K562 (cell line): ENCODE data around the gene AMFR. TPM values are rescaled to one million over a fixed set of nuclear protein-coding genes. Genes with fewer than 3 reads are reported as not detected.

Experiments
- ATAC-seq: fragments of 200-7000 bp; cut with Tn5 transposase; 3 replicates; pipeline ENCODE4 v1.9.1; 2020; ENCODE audit warnings: moderate library complexity
- BruUV-seq: library from RNA; stranded (reverse); fragments of 400-500 nt; replicated peaks from 2 replicates; lab custom pipeline; 2021; lab: Mats Ljungman, UMichigan
- CTCF ChIA-PET: fragments of 300-600 bp; formaldehyde crosslinking; extraction: SDS; loops from one replicate; lab custom pipeline; 2021; ENCODE audit warnings: low intra/inter-chr PET ratio; lab: Yijun Ruan, JAX
- POLR2A ChIA-PET: fragments of 300-600, 350-650 bp; sonication (Branson Sonifier 250); formaldehyde crosslinking; extraction: SDS; loops from one replicate; lab custom pipeline; 2021; ENCODE audit warnings: antibody characterized with exemption, inconsistent platforms; lab: Yijun Ruan, JAX
- DNase-seq, 4 experiments: peaks; one replicate each; pipeline versions ENCODE4 v3.0.0 to v3.0.0-alpha.2; 2011 to 2018; ENCODE audit warnings: low spot score in 3 of 4, mixed read lengths in 3 of 4; ENCODE audit errors: extremely low read depth in 1 of 4
- FAIRE-seq: peaks from 2 replicates; lab custom pipeline; 2011; peaks lifted over from hg19 to GRCh38; lab: Jason Lieb, UNC
- H2AFZ ChIP-seq: 2 replicates; pipeline ENCODE4 v1.6.0; 2011; ENCODE audit warnings: low read depth, low read length, control low read depth, inconsistent platforms
- H3K27ac ChIP-seq: fragments of 200-600 bp; 3 replicates; pipeline ENCODE4 v1.8.0; 2011; ENCODE audit warnings: low read depth, mild to moderate bottlenecking, control low read depth, inconsistent platforms, low read length, moderate library complexity, mixed read lengths; ENCODE audit errors: extremely low read depth
- H3K27me3 ChIP-seq, 2 experiments: fragments of 300-600 bp in 1 of 2; 2 replicates in 1 of 2; 3 replicates in 1 of 2; pipeline versions ENCODE4 v1.6.0 to v1.8.0; 2011; ENCODE audit warnings: inconsistent platforms in 2 of 2, low read length in 2 of 2, mild to moderate bottlenecking in 1 of 2, mixed read lengths in 1 of 2, moderate library complexity in 1 of 2; ENCODE audit not compliant: control insufficient read depth in 2 of 2, insufficient read depth in 2 of 2
- H3K36me3 ChIP-seq: fragments of 300-600 bp; 3 replicates; pipeline ENCODE4 v1.8.0; 2011; ENCODE audit warnings: mild to moderate bottlenecking, low read length, inconsistent platforms; ENCODE audit not compliant: control insufficient read depth, insufficient read depth
- H3K4me1 ChIP-seq, 2 experiments: fragments of 200-600 bp in 1 of 2; replicated peaks in 1 of 2; 2 replicates in 1 of 2; 3 replicates in 1 of 2; pipeline versions ENCODE4 v1.5.1 to v1.8.0; 2011; ENCODE audit warnings: inconsistent platforms in 2 of 2, low read length in 2 of 2, mild to moderate bottlenecking in 1 of 2, mixed read lengths in 1 of 2, moderate library complexity in 1 of 2; ENCODE audit not compliant: control insufficient read depth in 2 of 2, insufficient read depth in 2 of 2
- H3K4me2 ChIP-seq: 2 replicates; pipeline ENCODE4 v1.6.1; 2011; ENCODE audit warnings: low read length, control low read depth, inconsistent platforms, mixed read lengths; ENCODE audit not compliant: insufficient read depth
- H3K4me3 ChIP-seq: fragments of 200-600 bp; sonication (generic), shearing (Covaris generic); 2 replicates; pipeline ENCODE4 v1.5.1; 2016; ENCODE audit warnings: control low read depth, inconsistent platforms
- H3K79me2 ChIP-seq: fragments of 200-600 bp; 3 replicates; pipeline ENCODE4 v1.8.0; 2011; ENCODE audit warnings: low read length, inconsistent platforms; ENCODE audit not compliant: control insufficient read depth, insufficient read depth
- H3K9ac ChIP-seq, 2 experiments: 2 replicates each; pipeline versions ENCODE4 v1.6.0 to v1.6.1; 2011; ENCODE audit warnings: low read depth in 2 of 2, low read length in 2 of 2, control low read depth in 1 of 2, inconsistent platforms in 1 of 2, mild to moderate bottlenecking in 1 of 2, mixed read lengths in 1 of 2; ENCODE audit not compliant: insufficient read depth in 1 of 2
- H3K9me1 ChIP-seq: one replicate; pipeline ENCODE4 v1.6.0; 2011; ENCODE audit warnings: inconsistent platforms, mild to moderate bottlenecking, low read length, moderate library complexity; ENCODE audit not compliant: control insufficient read depth, insufficient read depth
- H3K9me3 ChIP-seq: replicated peaks from 2 replicates; pipeline ENCODE4 v1.5.1; 2011; ENCODE audit warnings: low read depth, low read length, inconsistent platforms; ENCODE audit not compliant: control insufficient read depth, insufficient read depth
- H4K20me1 ChIP-seq: replicated peaks from 2 replicates; pipeline ENCODE4 v1.6.1; 2011; ENCODE audit warnings: low read length, inconsistent platforms, mixed read lengths; ENCODE audit not compliant: control insufficient read depth, insufficient read depth
- CSDE1 ChIP-seq, 2 experiments: fragments of 450-650 bp; IDR thresholded peaks; 2 replicates each; pipeline ENCODE4 v1.6.1; 2016; ENCODE audit warnings: mild to moderate bottlenecking in 1 of 2
- CTCFL ChIP-seq: IDR thresholded peaks from 2 replicates; pipeline ENCODE4 v1.6.1; 2011; ENCODE audit warnings: borderline replicate concordance, low read depth, mild to moderate bottlenecking, moderate library complexity, low read length; ENCODE audit not compliant: insufficient read depth, poor library complexity, severe bottlenecking
- NCOA6 ChIP-seq: fragments of 450-650 bp; IDR thresholded peaks from 2 replicates; pipeline ENCODE4 v1.6.1; 2017; ENCODE audit warnings: mild to moderate bottlenecking
- ZFP36 ChIP-seq: fragments of 150-350 bp; IDR thresholded peaks from 2 replicates; pipeline ENCODE4 v1.6.1; 2018; ENCODE audit warnings: low read length, low read depth; ENCODE audit not compliant: partially characterized antibody
- ZNF165 ChIP-seq: fragments of 250-450 bp; sonication (Bioruptor Pico); IDR thresholded peaks from 2 replicates; pipeline ENCODE4 v1.4.0; 2020; ENCODE audit warnings: borderline replicate concordance
- WGBS: fragments of 100-300 bp; shearing (Covaris generic); methylation state at CpG from one replicate; pipeline ENCODE4 v1.1.6; 2016; ENCODE audit warnings: low coverage, mixed read lengths; ENCODE audit not compliant: insufficient coverage; ENCODE audit errors: missing lambda C conversion rate; 5-methylcytosine and 5-hydroxymethylcytosine counted together
- in situ Hi-C: fragments of 300-500 bp; cut with MboI; formaldehyde crosslinking; loops from 4 replicates; pipeline ENCODE4 v1.15.0; 2018; ENCODE audit warnings: inconsistent platforms, mixed read lengths
- intact Hi-C: fragments of 100-400 bp; cut with micrococcal nuclease; formaldehyde crosslinking; loops from 2 replicates; pipeline ENCODE4 v1.14.2; 2022
- polyA plus RNA-seq, 8 experiments: library from polyadenylated mRNA; depleted of rRNA in 4 of 8; stranded (reverse) in 5 of 8; unstranded in 3 of 8; fragments of >200 nt; fragmentation: Nextera tagmentation in 2 of 8; fragmentation: Illumina TruSeq in 1 of 8; extraction: Ambion mirVana in 2 of 8; extraction: Trizol in 1 of 8; gene quantifications; 2 replicates each; pipeline versions ENCODE4 v1.2.1 to v1.2.3, GENCODE V29; 2011 to 2014; ENCODE audit warnings: inconsistent platforms in 1 of 8, missing spikeins in 1 of 8
- total RNA-seq, 7 experiments: library from RNA; depleted of rRNA in 6 of 7; stranded (reverse); fragments of >200 nt in 6 of 7; fragmentation: Illumina TruSeq in 2 of 7; extraction: Trizol in 2 of 7; gene quantifications; 2 replicates each; pipeline versions ENCODE4 v1.2.1 to v1.2.3, GENCODE V29; 2011 to 2021; ENCODE audit warnings: low replicate concordance in 1 of 7

Gene AMFR
- total and polyA plus RNA-seq, 9 of the 15 experiments (the other 6 are each of a cell fraction or from before 2014, with no cell fraction given): 15.6 to 113 (median 58.4) TPM

GRCh38 chr16:56369202-56369601 lies 56.1 kb downstream of the AMFR start:
- Histone ChIP-seq H3K9me1 (no peaks in the 10 kb centered on the region), H3K4me1 (no peaks in the 10 kb centered on the region; a peak in 2 of 5 replicates), H3K27ac (no peak overlapping the region), H3K27me3 (no peaks in the 10 kb centered on the region), H3K9me3 (no peaks in the 10 kb centered on the region), H3K4me3 (no peak overlapping the region), H3K36me3 (peaks cover 67% of the 10 kb centered on the region), H3K79me2 (peaks cover 5% of the 10 kb centered on the region), H3K4me2 (no peak overlapping the region), H4K20me1 (no peaks in the 10 kb centered on the region), H2AFZ (no peak overlapping the region), H3K9ac (no peak overlapping the region)
- TF ChIP-seq CTCFL (no peak), CSDE1 (IDR thresholded peaks at IDR 0.05) (no peak), NCOA6 (no peak), ZNF165 (CRISPR knock-in tag) (no peak), ZFP36 (no peak)
- no peak for DNase-seq
- intact Hi-C loops: no loop called here
- no peak for ATAC-seq
- 88% methylated on average over 5 of the region's 5 CpGs for WGBS
- CTCF ChIA-PET: interaction anchor here (0.7 kb wide), 1 partner anchor 22 kb away, joined by 3 read pairs; no protein-coding TSS in a partner anchor
- in situ Hi-C loops: no loop called here
- BruUV-seq: no TSS peak
- POLR2A ChIA-PET: no interaction called here
- no peak for FAIRE-seq
